Keratinocyte (primary cell): ENCODE results near the gene KDM7A.

ENCODE experiments used
- EZH2 ChIP-seq: IDR thresholded peaks from one replicate; pipeline ENCODE4 v1.6.1; 2012; ENCODE audit warnings: inconsistent platforms, mild to moderate bottlenecking, low read length, moderate library complexity
- TF ChIP-seq, protein P1 (sequence below), 3 experiments: IDR thresholded peaks in 1 of 3; conservative IDR thresholded peaks in 1 of 3; optimal IDR thresholded peaks in 1 of 3; 2 replicates in 2 of 3; 3 replicates in 1 of 3; pipeline versions ENCODE3 to v1.5.1; 2011; ENCODE audit warnings: low read length in 3 of 3, mild to moderate bottlenecking in 3 of 3, moderate library complexity in 2 of 3, control low read depth in 1 of 3, inconsistent platforms in 1 of 3; ENCODE audit not compliant: insufficient read depth in 2 of 3; ENCODE audit errors: extremely low read depth in 1 of 3

DNA sequence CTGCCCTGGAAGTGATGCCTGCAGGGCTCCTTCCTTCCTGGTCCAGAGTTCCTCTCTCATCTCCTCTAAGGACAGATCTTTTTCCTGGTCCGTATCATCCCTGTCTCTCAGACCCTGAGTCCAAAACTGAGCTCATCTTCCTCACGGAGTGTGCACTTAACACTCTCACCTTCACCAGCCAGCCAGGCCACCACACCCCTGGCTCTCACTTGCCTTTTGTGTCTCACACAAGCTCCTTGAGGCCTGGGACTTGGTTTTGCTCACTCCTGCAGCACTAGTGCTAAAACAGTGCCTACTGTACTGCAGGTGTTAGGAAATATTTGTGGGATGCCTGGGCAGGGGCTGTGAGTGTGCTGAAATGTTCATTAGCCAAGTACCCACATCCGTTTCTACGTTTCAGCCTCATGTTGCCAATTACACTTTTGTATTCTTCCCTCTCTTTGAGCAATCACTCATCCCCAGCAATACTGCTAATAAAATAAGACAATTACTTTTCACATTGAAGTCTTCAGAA lies 92.6 kb downstream of the KDM7A start:
- TF ChIP-seq, protein P1, sequence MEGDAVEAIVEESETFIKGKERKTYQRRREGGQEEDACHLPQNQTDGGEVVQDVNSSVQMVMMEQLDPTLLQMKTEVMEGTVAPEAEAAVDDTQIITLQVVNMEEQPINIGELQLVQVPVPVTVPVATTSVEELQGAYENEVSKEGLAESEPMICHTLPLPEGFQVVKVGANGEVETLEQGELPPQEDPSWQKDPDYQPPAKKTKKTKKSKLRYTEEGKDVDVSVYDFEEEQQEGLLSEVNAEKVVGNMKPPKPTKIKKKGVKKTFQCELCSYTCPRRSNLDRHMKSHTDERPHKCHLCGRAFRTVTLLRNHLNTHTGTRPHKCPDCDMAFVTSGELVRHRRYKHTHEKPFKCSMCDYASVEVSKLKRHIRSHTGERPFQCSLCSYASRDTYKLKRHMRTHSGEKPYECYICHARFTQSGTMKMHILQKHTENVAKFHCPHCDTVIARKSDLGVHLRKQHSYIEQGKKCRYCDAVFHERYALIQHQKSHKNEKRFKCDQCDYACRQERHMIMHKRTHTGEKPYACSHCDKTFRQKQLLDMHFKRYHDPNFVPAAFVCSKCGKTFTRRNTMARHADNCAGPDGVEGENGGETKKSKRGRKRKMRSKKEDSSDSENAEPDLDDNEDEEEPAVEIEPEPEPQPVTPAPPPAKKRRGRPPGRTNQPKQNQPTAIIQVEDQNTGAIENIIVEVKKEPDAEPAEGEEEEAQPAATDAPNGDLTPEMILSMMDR (optimal IDR thresholded peaks at IDR 0.05 in 1 of 3, IDR thresholded peaks at IDR 0.05 in 1 of 3, conservative IDR thresholded peaks at IDR 0.05 in 1 of 3; ENCODE audit: extremely low read depth in 1 of 3, insufficient read depth in 2 of 3, low read length in 3 of 3): no peak
- TF ChIP-seq EZH2: no peak
